Breast epithelium (tissue), 4 donors: ENCODE measurements around the gene MAML3. TPM values are rescaled to one million over a fixed set of nuclear protein-coding genes. Genes with fewer than 3 reads are reported as not detected.

Source experiments
- DNase-seq, 2 donors: peaks; one replicate each; pipeline ENCODE4 v3.0.0-alpha.2; 2019; ENCODE audit warnings: low spot score in 2 of 2
- H3K27ac ChIP-seq, 2 donors: fragments of 200-600 bp; sonication (generic) in 1 of 2; one replicate each; pipeline ENCODE4 v1.5.1; 2016 to 2019; ENCODE audit warnings: mild to moderate bottlenecking in 1 of 2
- H3K27me3 ChIP-seq, 2 donors: fragments of 200-600 bp; sonication (generic) in 1 of 2; one replicate each; pipeline versions ENCODE4 v1.5.1 to v1.6.0; 2017 to 2019; ENCODE audit warnings: control low read depth in 1 of 2, mild to moderate bottlenecking in 1 of 2
- H3K36me3 ChIP-seq: fragments of 200-600 bp; one replicate; pipeline ENCODE4 v1.5.1; 2019
- H3K4me1 ChIP-seq, 2 donors: fragments of 200-600 bp; sonication (generic); one replicate each; pipeline ENCODE4 v1.5.1; 2016 to 2019; ENCODE audit warnings: control low read depth in 1 of 2
- H3K4me3 ChIP-seq, 3 donors: fragments of 200-600 bp; sonication (generic); 1 replicate in 2 of 3; 2 replicates in 1 of 3; pipeline ENCODE4 v1.5.1; 2016 to 2019; ENCODE audit warnings: mild to moderate bottlenecking in 3 of 3, moderate library complexity in 2 of 3
- H3K9me3 ChIP-seq, 2 donors: fragments of 200-600 bp; sonication (generic) in 1 of 2; one replicate each; pipeline ENCODE4 v1.5.1; 2016 to 2019; ENCODE audit warnings: control low read depth in 1 of 2
- POLR2A ChIP-seq: fragments of 450-650 bp; IDR thresholded peaks from one replicate; pipeline ENCODE4 v1.6.1; 2016; ENCODE audit warnings: antibody characterized with exemption, mild to moderate bottlenecking, moderate library complexity
- POLR2AphosphoS5 ChIP-seq, 3 donors: sonication (generic); formaldehyde crosslinking; IDR thresholded peaks; one replicate each; pipeline ENCODE4 v1.6.1; 2017; ENCODE audit warnings: antibody characterized with exemption in 3 of 3
- intact Hi-C: fragments of 100-400 bp; cut with DNase I; formaldehyde crosslinking; loops from one replicate; pipeline ENCODE4 v1.15.1; 2023; ENCODE audit warnings: low total_unique reads
- total RNA-seq, 3 donors: library from RNA; depleted of rRNA; stranded (reverse); fragments of >200 nt; gene quantifications; one replicate each; pipeline ENCODE4 v1.1.0, GENCODE V29; 2016
- TF ChIP-seq, protein P1 (sequence below), 3 donors: fragments of 450-650 bp; IDR thresholded peaks; one replicate each; pipeline ENCODE4 v1.5.1; 2016 to 2017; ENCODE audit warnings: antibody characterized with exemption in 3 of 3, mild to moderate bottlenecking in 3 of 3, moderate library complexity in 3 of 3

The MAML3 gene
- total RNA-seq, 3 donors from 2014 or later = 5.0 to 16.8 (median 11.1) TPM

GRCh38 chr4:140094438-140095420 lies 59.3 kb downstream of the MAML3 start:
- H3K27ac ChIP-seq = peak overlapping the region; percentile 73 to 82

DNA sequence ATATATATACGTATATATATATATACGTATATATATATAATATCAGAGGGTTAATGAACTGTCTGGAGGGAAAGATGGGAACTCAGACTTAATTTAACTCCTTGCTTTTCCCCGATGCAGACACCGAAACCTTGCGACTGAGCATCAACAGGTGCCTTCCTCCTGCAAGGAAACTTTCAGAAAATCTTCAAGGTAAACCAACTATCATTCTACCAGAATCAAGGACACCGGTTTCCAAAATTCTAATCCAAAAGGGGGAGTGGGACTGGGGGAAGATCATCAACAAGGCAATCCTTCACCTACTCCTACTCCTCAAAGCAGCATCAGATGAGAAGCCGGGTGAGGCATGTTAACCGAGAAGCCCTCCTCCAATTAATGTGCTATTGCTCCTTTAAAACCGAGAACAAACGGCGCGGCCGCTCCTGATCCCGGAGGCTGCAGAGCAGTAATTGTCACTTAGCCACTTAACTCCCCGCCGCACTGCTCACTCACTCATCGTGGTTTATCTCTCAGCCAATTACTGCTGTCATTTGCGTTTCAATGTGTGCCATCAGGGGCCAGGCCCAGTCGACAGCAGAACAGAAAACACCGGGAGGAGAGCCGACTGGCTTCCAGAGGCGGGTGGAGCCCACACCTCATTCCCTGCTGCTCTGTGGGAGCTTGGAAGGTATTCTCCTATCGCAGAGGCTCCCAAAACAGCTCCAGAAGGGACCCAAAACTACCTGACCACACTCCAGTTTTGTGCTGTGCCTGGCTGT lies 61.7 kb downstream of the MAML3 start:
- Histone ChIP-seq H3K9me3 (no peaks in the 10 kb centered on the region), H3K4me3 (peak overlapping the region; percentile 36 to 62 (median 40)), H3K36me3 (no peaks in the 10 kb centered on the region), H3K27ac (peak overlapping the region; percentile 75 to 78), H3K4me1 (peaks cover 0 to 13% of the 10 kb centered on the region in 2 donors), H3K27me3 (no peaks in the 10 kb centered on the region)
- DNase-seq = peak; percentile 29 to 53
- TF ChIP-seq POLR2A (no peak), POLR2AphosphoS5 (IDR thresholded peaks at IDR 0.05) (peak in 1 of 3 donors; percentile 8)
- TF ChIP-seq, protein P1, sequence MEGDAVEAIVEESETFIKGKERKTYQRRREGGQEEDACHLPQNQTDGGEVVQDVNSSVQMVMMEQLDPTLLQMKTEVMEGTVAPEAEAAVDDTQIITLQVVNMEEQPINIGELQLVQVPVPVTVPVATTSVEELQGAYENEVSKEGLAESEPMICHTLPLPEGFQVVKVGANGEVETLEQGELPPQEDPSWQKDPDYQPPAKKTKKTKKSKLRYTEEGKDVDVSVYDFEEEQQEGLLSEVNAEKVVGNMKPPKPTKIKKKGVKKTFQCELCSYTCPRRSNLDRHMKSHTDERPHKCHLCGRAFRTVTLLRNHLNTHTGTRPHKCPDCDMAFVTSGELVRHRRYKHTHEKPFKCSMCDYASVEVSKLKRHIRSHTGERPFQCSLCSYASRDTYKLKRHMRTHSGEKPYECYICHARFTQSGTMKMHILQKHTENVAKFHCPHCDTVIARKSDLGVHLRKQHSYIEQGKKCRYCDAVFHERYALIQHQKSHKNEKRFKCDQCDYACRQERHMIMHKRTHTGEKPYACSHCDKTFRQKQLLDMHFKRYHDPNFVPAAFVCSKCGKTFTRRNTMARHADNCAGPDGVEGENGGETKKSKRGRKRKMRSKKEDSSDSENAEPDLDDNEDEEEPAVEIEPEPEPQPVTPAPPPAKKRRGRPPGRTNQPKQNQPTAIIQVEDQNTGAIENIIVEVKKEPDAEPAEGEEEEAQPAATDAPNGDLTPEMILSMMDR (IDR thresholded peaks at IDR 0.05) = no peak
- intact Hi-C loops = no loop called here

More at GRCh38 chr4:140094438-140095420, 59.3 kb downstream of the MAML3 start:
- intact Hi-C loops = no loop called here
- TF ChIP-seq POLR2A = no peak
- TF ChIP-seq, protein P1 (IDR thresholded peaks at IDR 0.05) = no peak
- TF ChIP-seq POLR2AphosphoS5 (IDR thresholded peaks at IDR 0.05) = no peak
- no peaks in the 10 kb centered on the region for H3K27me3 ChIP-seq
- H3K36me3 ChIP-seq = no peaks in the 10 kb centered on the region
- DNase-seq = peak; percentile 55 to 64
- no peaks in the 10 kb centered on the region for H3K9me3 ChIP-seq
- H3K4me1 ChIP-seq = peaks cover 12 to 19% of the 10 kb centered on the region in 2 donors
- peak overlapping the region in 2 of 3 donors; percentile 20 to 27 for H3K4me3 ChIP-seq

GRCh38 chr4:140091305-140091704 lies 62.7 kb downstream of the MAML3 start:
- no peak overlapping the region for H3K4me3 ChIP-seq
- intact Hi-C loops = no loop called here
- no peak for TF ChIP-seq POLR2A
- TF ChIP-seq, protein P1 (IDR thresholded peaks at IDR 0.05) = no peak
- TF ChIP-seq POLR2AphosphoS5 (IDR thresholded peaks at IDR 0.05) = no peak
- peaks cover 0 to 13% of the 10 kb centered on the region in 2 donors for H3K4me1 ChIP-seq
- no peaks in the 10 kb centered on the region for H3K36me3 ChIP-seq
- H3K27ac ChIP-seq = peak overlapping the region; percentile 50 to 52
- no peak for DNase-seq
- H3K9me3 ChIP-seq = no peaks in the 10 kb centered on the region
- H3K27me3 ChIP-seq = no peaks in the 10 kb centered on the region

GRCh38 chr4:140090215-140090731 lies 63.7 kb downstream of the MAML3 start:
- no peak overlapping the region for H3K4me3 ChIP-seq
- no peaks in the 10 kb centered on the region for H3K9me3 ChIP-seq
- H3K27me3 ChIP-seq = no peaks in the 10 kb centered on the region
- intact Hi-C loops = no loop called here
- peak overlapping the region in 1 of 2 donors; percentile 2 for H3K27ac ChIP-seq
- no peak for TF ChIP-seq POLR2A
- TF ChIP-seq POLR2AphosphoS5 (IDR thresholded peaks at IDR 0.05) = no peak
- TF ChIP-seq, protein P1 (IDR thresholded peaks at IDR 0.05) = no peak
- no peaks in the 10 kb centered on the region for H3K36me3 ChIP-seq
- no peak for DNase-seq
- H3K4me1 ChIP-seq = peaks cover 0 to 13% of the 10 kb centered on the region in 2 donors
